A549 (cell line): Measurements from ENCODE around the gene FHIT. TPM values are rescaled to one million over a fixed set of nuclear protein-coding genes. Genes with fewer than 3 reads are reported as not detected.

Experiments
- ATAC-seq, 2 experiments: fragments of 200-7000 bp in 1 of 2; fragments of >200 bp in 1 of 2; cut with Nextera tagmentation in 1 of 2; cut with Tn5 transposase in 1 of 2; 3 replicates each; pipeline versions ENCODE4 v1.8.0 to v1.9.1; 2018 to 2020; ENCODE audit warnings: mild to moderate bottlenecking in 1 of 2, moderate library complexity in 1 of 2
- CTCF ChIA-PET: fragments of 300-600 bp; sonication (Branson Sonifier 250); formaldehyde crosslinking; extraction: SDS; loops from one replicate; lab custom pipeline; 2021; ENCODE audit warnings: antibody characterized with exemption, inconsistent platforms; lab: Yijun Ruan, JAX
- POLR2A ChIA-PET: fragments of 350-600 bp; formaldehyde crosslinking; extraction: SDS; loops from one replicate; lab custom pipeline; 2021; ENCODE audit warnings: antibody characterized with exemption, inconsistent platforms; lab: Yijun Ruan, JAX
- DNase-seq, 2 experiments: peaks; one replicate each; pipeline versions ENCODE4 v3.0.0 to v3.0.0-alpha.2; 2011 to 2016; ENCODE audit warnings: low read depth in 1 of 2, low spot score in 1 of 2
- FAIRE-seq: peaks from 2 replicates; lab custom pipeline; 2011; peaks lifted over from hg19 to GRCh38; lab: Jason Lieb, UNC
- H3K27ac ChIP-seq, 2 experiments: fragments of >200 bp; sonication (Bioruptor Twin); formaldehyde crosslinking; 3 replicates each; pipeline ENCODE4 v1.5.1; 2016 to 2017
- H3K4me1 ChIP-seq: fragments of >200 bp; sonication (Bioruptor Twin); formaldehyde crosslinking; 3 replicates; pipeline ENCODE4 v1.6.1; 2016
- H3K4me2 ChIP-seq: fragments of >200 bp; sonication (Bioruptor Twin); formaldehyde crosslinking; 3 replicates; pipeline ENCODE4 v1.6.1; 2016
- H3K4me3 ChIP-seq: fragments of >200 bp; sonication (Bioruptor Twin); formaldehyde crosslinking; 3 replicates; pipeline ENCODE4 v1.5.1; 2016
- H3K9me3 ChIP-seq: fragments of >200 bp; sonication (Bioruptor Twin); formaldehyde crosslinking; 3 replicates; pipeline ENCODE4 v1.6.1; 2016
- ATOH8 ChIP-seq: fragments of 250-450 bp; sonication (Bioruptor Pico); IDR thresholded peaks from 2 replicates; pipeline ENCODE4 v1.5.0; 2020; ENCODE audit warnings: low read depth, mild to moderate bottlenecking, moderate library complexity
- CEBPB ChIP-seq, 2 experiments: fragments of >200 bp in 1 of 2; sonication (Bioruptor Twin) in 1 of 2; formaldehyde crosslinking in 1 of 2; IDR thresholded peaks; 2 replicates each; pipeline ENCODE4 v1.6.1; 2012 to 2016
- CTCF ChIP-seq: fragments of >200 bp; sonication (Bioruptor Twin); formaldehyde crosslinking; IDR thresholded peaks from 3 replicates; pipeline ENCODE4 v1.5.1; 2016
- EHF ChIP-seq: fragments of 250-450 bp; sonication (Bioruptor Pico); IDR thresholded peaks from 2 replicates; pipeline ENCODE4 v1.5.0; 2020; ENCODE audit warnings: mild to moderate bottlenecking
- ELK1 ChIP-seq: fragments of 150-350 bp; IDR thresholded peaks from 2 replicates; pipeline ENCODE4 v1.6.1; 2014; ENCODE audit warnings: low read depth, mild to moderate bottlenecking, low read length
- ESRRA ChIP-seq: fragments of 150-350 bp; IDR thresholded peaks from 2 replicates; pipeline ENCODE4 v1.6.1; 2014; ENCODE audit warnings: mild to moderate bottlenecking, low read length, borderline replicate concordance
- FOSL2 ChIP-seq, 2 experiments: fragments of 450-650 bp in 1 of 2; fragments of >200 bp in 1 of 2; sonication (Bioruptor Twin) in 1 of 2; formaldehyde crosslinking; IDR thresholded peaks; 2 replicates each; pipeline versions ENCODE4 v1.5.0 to v1.6.1; 2016 to 2020; ENCODE audit warnings: mild to moderate bottlenecking in 1 of 2, moderate library complexity in 1 of 2
- HDAC2 ChIP-seq: fragments of 200-600 bp; sonication (generic); IDR thresholded peaks from 2 replicates; pipeline ENCODE4 v1.6.1; 2016
- HES2 ChIP-seq: fragments of >200 bp; sonication (Bioruptor Twin); formaldehyde crosslinking; IDR thresholded peaks from 2 replicates; pipeline ENCODE4 v1.6.1; 2016
- HOXA7 ChIP-seq: fragments of 250-450 bp; sonication (Bioruptor Pico); IDR thresholded peaks from 2 replicates; pipeline ENCODE4 v1.5.0; 2020; ENCODE audit warnings: mild to moderate bottlenecking, moderate library complexity
- JUNB ChIP-seq: fragments of >200 bp; sonication (Bioruptor Twin); formaldehyde crosslinking; IDR thresholded peaks from 2 replicates; pipeline ENCODE4 v1.6.1; 2016
- KDM5A ChIP-seq: fragments of 200-600 bp; sonication (generic); IDR thresholded peaks from 2 replicates; pipeline ENCODE4 v1.6.1; 2016; ENCODE audit warnings: antibody characterized with exemption, mild to moderate bottlenecking
- MAFK ChIP-seq: fragments of 450-650 bp; IDR thresholded peaks from 2 replicates; pipeline ENCODE4 v1.6.1; 2014; ENCODE audit not compliant: partially characterized antibody
- MYC ChIP-seq: IDR thresholded peaks from 2 replicates; pipeline ENCODE4 v1.6.1; 2012; ENCODE audit warnings: mild to moderate bottlenecking, inconsistent platforms, low read length, improper control_type of control experiment, borderline replicate concordance
- NFE2L2 ChIP-seq: fragments of 150-350 bp; conservative IDR thresholded peaks from 2 replicates; pipeline ENCODE4 v1.6.1; 2014; ENCODE audit warnings: low read length
- POLR2A ChIP-seq: IDR thresholded peaks from 2 replicates; pipeline ENCODE4 v1.6.1; 2012; ENCODE audit warnings: mild to moderate bottlenecking, low read length
- REST ChIP-seq: fragments of 200-600 bp; sonication (generic); IDR thresholded peaks from 2 replicates; pipeline ENCODE4 v1.6.1; 2016; ENCODE audit warnings: antibody characterized with exemption, mild to moderate bottlenecking, moderate library complexity
- TP53 ChIP-seq: fragments of 250-450 bp; sonication (Bioruptor Pico); IDR thresholded peaks from 2 replicates; pipeline ENCODE4 v1.5.0; 2021; ENCODE audit warnings: mild to moderate bottlenecking, moderate library complexity
- ZFP36 ChIP-seq: fragments of 450-650 bp; IDR thresholded peaks from 2 replicates; pipeline ENCODE4 v1.6.1; 2014; ENCODE audit warnings: borderline replicate concordance; ENCODE audit not compliant: partially characterized antibody
- WGBS: methylation state at CpG from one replicate; pipeline ENCODE4 v1.1.6; 2017; ENCODE audit errors: missing lambda C conversion rate; 5-methylcytosine and 5-hydroxymethylcytosine counted together
- polyA plus RNA-seq, 4 experiments: library from polyadenylated mRNA; depleted of rRNA in 3 of 4; stranded (reverse); fragments of >200 nt; fragmentation: RNase III in 1 of 4; extraction: RNeasy Plus Mini Kit Qiagen cat#74134 plus additional on column Dnase treatment in 1 of 4; gene quantifications; 2 replicates in 3 of 4; 3 replicates in 1 of 4; pipeline ENCODE4 v1.2.3, GENCODE V29; 2011 to 2017

The FHIT gene
- polyA plus RNA-seq, 2 of the 4 experiments (the other 2 are of a cell fraction): 0.76 to 0.92 TPM

- ATAC-seq: no peak
- DNase-seq: no peak
- no peaks in the 10 kb centered on the region for H3K4me1 ChIP-seq
- H3K27ac ChIP-seq: no peak overlapping the region
- no peaks in the 10 kb centered on the region for H3K9me3 ChIP-seq
- no peak for FAIRE-seq
- no peak overlapping the region for H3K4me2 ChIP-seq
- no peak overlapping the region for H3K4me3 ChIP-seq
- no peak for TF ChIP-seq JUNB
- TF ChIP-seq FOSL2 (IDR thresholded peaks at IDR 0.05): no peak
- TF ChIP-seq FOSL2 (CRISPR knock-in tag; IDR thresholded peaks at IDR 0.05): no peak
- no peak for TF ChIP-seq MYC
- TF ChIP-seq ESRRA: no peak
- TF ChIP-seq HOXA7 (CRISPR knock-in tag): no peak
- no peak for TF ChIP-seq CEBPB (IDR thresholded peaks at IDR 0.05)
- no peak for TF ChIP-seq ATOH8 (CRISPR knock-in tag)
- no peak for TF ChIP-seq HES2
- no peak for TF ChIP-seq KDM5A
- no peak for TF ChIP-seq ELK1
- TF ChIP-seq REST: no peak
- no peak for TF ChIP-seq EHF (CRISPR knock-in tag)
- TF ChIP-seq NFE2L2: no peak
- TF ChIP-seq ZFP36: no peak
- TF ChIP-seq HDAC2: no peak
- TF ChIP-seq CTCF: no peak
- TF ChIP-seq POLR2A: no peak
- TF ChIP-seq, all 56 proteins: peak for 0
- 0% methylated on average over 3 of the region's 3 CpGs for WGBS
- ChIA-PET CTCF (no interaction called here), POLR2A (no interaction called here)
Measured at GRCh38 chr3:60250810-60251209, 1000.4 kb downstream of the FHIT start.

- ChIA-PET POLR2A (no interaction called here), CTCF (no interaction called here)
- DNase-seq (no peak), ATAC-seq (no peak), FAIRE-seq (no peak)
- H3K4me2 ChIP-seq: no peak overlapping the region
- no peak overlapping the region for H3K27ac ChIP-seq
- H3K4me3 ChIP-seq: no peak overlapping the region
- TF ChIP-seq FOSL2 (IDR thresholded peaks at IDR 0.05) (no peak), FOSL2 (CRISPR knock-in tag; IDR thresholded peaks at IDR 0.05) (no peak), TP53 (no peak), MAFK (no peak)
- TF ChIP-seq, all 56 proteins: peak for 0
- Histone ChIP-seq H3K4me1 (no peaks in the 10 kb centered on the region), H3K9me3 (no peaks in the 10 kb centered on the region)
- WGBS: 6% methylated on average over 2 of the region's 2 CpGs
Measured at GRCh38 chr3:60250206-60250605, 1001.0 kb downstream of the FHIT start.
